Body of pancreas (tissue), 4 donors: Measurements from ENCODE around the gene SYNGR3. TPM values are rescaled to one million over a fixed set of nuclear protein-coding genes. Genes with fewer than 3 reads are reported as not detected.

Experiments used
- ATAC-seq: fragments of 150-250 bp; one replicate; pipeline ENCODE4 v1.9.1; 2016
- DNase-seq, 4 donors: peaks; one replicate each; pipeline ENCODE4 v3.0.0-alpha.2; 2019
- H3K27ac ChIP-seq, 4 donors: fragments of 200-600 bp; sonication (generic); 1 replicate in 3 of 4; 2 replicates in 1 of 4; pipeline versions ENCODE4 v1.5.1 to v1.6.1; 2016 to 2019; ENCODE audit warnings: mild to moderate bottlenecking in 1 of 4, mixed read lengths in 1 of 4, moderate library complexity in 1 of 4
- H3K27me3 ChIP-seq, 2 donors: fragments of 200-600 bp; sonication (generic); one replicate each; pipeline ENCODE4 v1.6.0; 2016; ENCODE audit warnings: mild to moderate bottlenecking in 1 of 2
- H3K36me3 ChIP-seq, 2 donors: fragments of 200-600 bp; sonication (generic); replicated peaks in 1 of 2; 2 replicates each; pipeline ENCODE4 v1.5.1; 2016; ENCODE audit warnings: low read depth in 2 of 2; ENCODE audit not compliant: insufficient read depth in 1 of 2
- H3K4me1 ChIP-seq: fragments of 200-600 bp; sonication (generic); one replicate; pipeline ENCODE4 v1.6.0; 2016
- H3K4me3 ChIP-seq, 2 donors: fragments of 200-600 bp; sonication (generic); 1 replicate in 1 of 2; 2 replicates in 1 of 2; pipeline ENCODE4 v1.5.1; 2016 to 2019
- H3K9me3 ChIP-seq, 3 donors: fragments of 200-600 bp; sonication (generic); 1 replicate in 2 of 3; 2 replicates in 1 of 3; pipeline ENCODE4 v1.5.1; 2016
- POLR2A ChIP-seq, 3 donors: fragments of 450-650 bp; IDR thresholded peaks; one replicate each; pipeline ENCODE4 v1.6.1; 2016; ENCODE audit warnings: antibody characterized with exemption in 3 of 3, mild to moderate bottlenecking in 2 of 3
- WGBS, 2 donors: methylation state at CpG; one replicate each; pipeline ENCODE4 v1.1.5; 2017; 5-methylcytosine and 5-hydroxymethylcytosine counted together
- intact Hi-C: fragments of 100-400 bp; cut with DNase I; formaldehyde crosslinking; loops from one replicate; pipeline ENCODE4 v1.15.1; 2023
- total RNA-seq, 2 donors: library from RNA; depleted of rRNA; stranded (reverse); fragments of >200 nt; gene quantifications; one replicate each; pipeline ENCODE4 v1.1.0, GENCODE V29; 2016
- TF ChIP-seq, protein P1 (sequence below), 7 experiments: fragments of 450-650 bp in 4 of 7; fragments of 200-600 bp in 3 of 7; sonication (generic) in 3 of 7; IDR thresholded peaks; one replicate each; pipeline ENCODE4 v1.5.1; 2016 to 2019; ENCODE audit warnings: antibody characterized with exemption in 7 of 7

Gene SYNGR3
- total RNA-seq, 2 donors from 2014 or later, result 0.33 to 1.6 TPM

DNA sequence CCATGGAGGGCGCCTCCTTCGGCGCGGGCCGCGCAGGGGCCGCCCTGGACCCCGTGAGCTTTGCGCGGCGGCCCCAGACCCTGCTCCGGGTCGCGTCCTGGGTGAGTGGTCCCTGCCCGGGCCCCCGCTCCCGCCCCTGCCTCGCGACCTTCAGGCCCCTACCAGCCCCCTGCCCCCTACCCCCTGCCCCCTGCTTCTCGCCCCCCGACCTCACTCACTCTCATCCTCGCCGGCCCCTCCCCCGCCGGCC is 256 bp downstream of the SYNGR3 start:
- TF ChIP-seq, protein P1, sequence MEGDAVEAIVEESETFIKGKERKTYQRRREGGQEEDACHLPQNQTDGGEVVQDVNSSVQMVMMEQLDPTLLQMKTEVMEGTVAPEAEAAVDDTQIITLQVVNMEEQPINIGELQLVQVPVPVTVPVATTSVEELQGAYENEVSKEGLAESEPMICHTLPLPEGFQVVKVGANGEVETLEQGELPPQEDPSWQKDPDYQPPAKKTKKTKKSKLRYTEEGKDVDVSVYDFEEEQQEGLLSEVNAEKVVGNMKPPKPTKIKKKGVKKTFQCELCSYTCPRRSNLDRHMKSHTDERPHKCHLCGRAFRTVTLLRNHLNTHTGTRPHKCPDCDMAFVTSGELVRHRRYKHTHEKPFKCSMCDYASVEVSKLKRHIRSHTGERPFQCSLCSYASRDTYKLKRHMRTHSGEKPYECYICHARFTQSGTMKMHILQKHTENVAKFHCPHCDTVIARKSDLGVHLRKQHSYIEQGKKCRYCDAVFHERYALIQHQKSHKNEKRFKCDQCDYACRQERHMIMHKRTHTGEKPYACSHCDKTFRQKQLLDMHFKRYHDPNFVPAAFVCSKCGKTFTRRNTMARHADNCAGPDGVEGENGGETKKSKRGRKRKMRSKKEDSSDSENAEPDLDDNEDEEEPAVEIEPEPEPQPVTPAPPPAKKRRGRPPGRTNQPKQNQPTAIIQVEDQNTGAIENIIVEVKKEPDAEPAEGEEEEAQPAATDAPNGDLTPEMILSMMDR (IDR thresholded peaks at IDR 0.05), result no peak
- no peak for TF ChIP-seq POLR2A (IDR thresholded peaks at IDR 0.05)
- Histone ChIP-seq H3K27me3 (peaks cover 0 to 19% of the 10 kb centered on the region in 2 donors), H3K27ac (no peak overlapping the region), H3K4me3 (no peak overlapping the region), H3K9me3 (no peaks in the 10 kb centered on the region), H3K4me1 (peaks cover 41% of the 10 kb centered on the region), H3K36me3 (peaks cover 0 to 2% of the 10 kb centered on the region in 2 donors)
- intact Hi-C loops, result no loop called here
- WGBS, 2 donors, result 1 to 2% methylated on average over 9 to 15 of the region's 25 CpGs
- ATAC-seq, result no peak
- no peak for DNase-seq

DNA sequence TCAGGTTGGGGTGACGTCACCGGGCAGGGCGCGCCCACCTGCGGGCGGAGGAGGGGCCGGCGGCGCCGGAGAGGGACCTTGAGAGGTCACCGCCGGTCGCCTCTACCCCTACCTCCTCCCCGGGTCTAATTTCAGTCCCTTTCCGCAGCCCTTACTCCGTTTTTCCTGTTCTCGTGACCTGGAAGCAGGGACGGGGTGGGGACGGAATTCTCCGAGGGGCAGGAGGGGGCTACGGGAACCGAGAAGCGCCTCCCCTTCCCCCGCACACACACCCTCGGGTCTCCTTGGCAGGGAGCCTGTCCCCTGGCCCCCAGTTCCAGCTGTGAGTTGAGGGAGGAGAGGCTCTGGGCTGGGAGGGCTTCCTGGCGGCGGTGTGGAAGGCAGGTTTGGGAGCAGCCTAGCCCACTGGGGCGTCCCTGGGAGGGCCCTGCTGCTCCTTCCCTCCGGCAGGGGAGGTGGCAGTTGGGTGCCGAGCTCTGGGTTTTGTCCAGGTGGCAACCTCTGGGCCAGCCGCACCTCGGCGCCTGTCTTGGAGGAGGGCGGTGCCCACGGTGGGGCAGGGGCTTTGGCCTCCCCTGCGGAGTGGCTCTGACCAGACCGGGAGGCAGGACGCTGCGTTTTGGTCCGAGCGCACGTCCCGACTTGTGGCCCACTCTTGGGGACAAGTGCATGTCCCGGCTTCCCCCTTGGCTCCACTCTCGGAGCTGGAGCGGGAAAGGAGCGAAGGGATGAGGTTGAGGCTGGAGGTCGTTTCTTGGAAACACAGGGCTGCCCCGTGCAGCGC is 773 bp downstream of the SYNGR3 start:
- no peak for ATAC-seq
- intact Hi-C loops, result no loop called here
- Histone ChIP-seq H3K36me3 (peaks cover 0 to 2% of the 10 kb centered on the region in 2 donors), H3K27ac (no peak overlapping the region), H3K4me3 (no peak overlapping the region), H3K9me3 (no peaks in the 10 kb centered on the region), H3K4me1 (peaks cover 36% of the 10 kb centered on the region), H3K27me3 (peaks cover 0 to 19% of the 10 kb centered on the region in 2 donors)
- 5 to 19% methylated on average over 8 to 50 of the region's 50 CpGs for WGBS, 2 donors
- TF ChIP-seq, protein P1 (IDR thresholded peaks at IDR 0.05), result no peak
- no peak for TF ChIP-seq POLR2A (IDR thresholded peaks at IDR 0.05)
- DNase-seq, result peak in 3 of 4 donors; percentile 53 to 76 (median 66)

DNA sequence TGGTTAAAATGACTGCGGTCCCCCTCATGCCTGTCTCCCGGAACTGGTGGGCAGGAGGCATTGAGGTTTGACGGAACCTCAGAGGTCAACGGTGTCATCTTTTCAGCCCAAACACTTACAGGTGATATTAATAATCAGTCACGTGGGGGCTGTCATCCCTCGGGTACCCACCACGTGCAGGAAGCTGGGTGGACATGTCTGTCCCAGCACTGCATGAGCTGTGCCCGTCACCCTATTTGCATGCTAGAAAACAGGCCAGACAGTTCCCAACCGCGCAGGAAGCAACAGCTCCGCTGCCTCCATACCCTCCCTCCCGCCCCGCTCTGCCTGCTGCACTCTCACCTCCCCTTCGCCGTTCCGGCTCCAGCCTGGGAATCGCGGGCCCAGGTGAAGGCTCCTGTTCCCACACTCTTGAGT is 1.4 kb downstream of the SYNGR3 start:
- Histone ChIP-seq H3K9me3 (no peaks in the 10 kb centered on the region), H3K4me3 (no peak overlapping the region), H3K36me3 (peaks cover 0 to 2% of the 10 kb centered on the region in 2 donors), H3K27me3 (peaks cover 0 to 19% of the 10 kb centered on the region in 2 donors), H3K27ac (no peak overlapping the region), H3K4me1 (peaks cover 36% of the 10 kb centered on the region)
- no peak for TF ChIP-seq POLR2A (IDR thresholded peaks at IDR 0.05)
- TF ChIP-seq, protein P1 (IDR thresholded peaks at IDR 0.05), result no peak
- no peak for DNase-seq
- WGBS, 2 donors, result 20 to 34% methylated on average over 11 to 18 of the region's 18 CpGs
- no peak for ATAC-seq
- intact Hi-C loops, result no loop called here

DNA sequence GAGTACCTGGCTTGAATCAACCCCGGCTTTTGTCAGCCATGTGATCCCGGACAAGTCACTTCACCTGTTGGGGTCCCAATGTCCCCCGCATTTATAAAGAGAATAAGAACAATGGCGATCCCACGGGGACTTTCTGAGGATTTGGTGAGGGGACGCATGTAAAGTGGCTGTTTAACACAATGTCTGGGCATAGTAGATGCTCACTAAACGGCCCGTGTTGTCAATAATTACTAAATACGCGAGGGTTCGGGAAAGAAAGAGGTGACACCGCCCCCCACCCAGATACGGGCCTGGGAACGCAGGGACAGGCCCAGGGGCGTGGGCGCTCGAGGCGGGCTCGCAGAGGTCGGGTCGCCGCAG is 1.8 kb downstream of the SYNGR3 start:
- TF ChIP-seq, protein P1 (IDR thresholded peaks at IDR 0.05), result no peak
- TF ChIP-seq POLR2A (IDR thresholded peaks at IDR 0.05), result no peak
- 19 to 26% methylated on average over 15 to 22 of the region's 22 CpGs for WGBS, 2 donors
- Histone ChIP-seq H3K27ac (peak overlapping the region in 2 of 4 donors; percentile 17 to 52), H3K27me3 (peaks cover 0 to 19% of the 10 kb centered on the region in 2 donors), H3K4me3 (no peak overlapping the region), H3K36me3 (no peaks in the 10 kb centered on the region), H3K4me1 (peaks cover 36% of the 10 kb centered on the region), H3K9me3 (no peaks in the 10 kb centered on the region)
- intact Hi-C loops, result no loop called here
- no peak for DNase-seq
- ATAC-seq, result no peak
